Endothelial cell of umbilical vein (primary cell): Measurements from ENCODE around the gene WNT7B. TPM values are rescaled to one million over a fixed set of nuclear protein-coding genes. Genes with fewer than 3 reads are reported as not detected.

Source experiments
- BruUV-seq: library from RNA; stranded (reverse); fragments of 400-500 nt; replicated peaks from 2 replicates; lab custom pipeline; 2021; lab: Mats Ljungman, UMichigan
- CTCF ChIA-PET: fragments of 300-600, 350-600 bp; sonication (Branson Sonifier 250); formaldehyde crosslinking; loops from one replicate; lab custom pipeline; 2021; ENCODE audit warnings: antibody characterized with exemption, inconsistent platforms; lab: Charles Lee
- POLR2A ChIA-PET: fragments of 300-600, 350-600 bp; sonication (Branson Sonifier 250); formaldehyde crosslinking; loops from one replicate; lab custom pipeline; 2021; ENCODE audit warnings: antibody characterized with exemption, inconsistent platforms; lab: Charles Lee
- DNase-seq: peaks from one replicate; pipeline ENCODE4 v3.0.0-alpha.2; 2011; ENCODE audit warnings: low read depth, low spot score
- FAIRE-seq: peaks from 2 replicates; lab custom pipeline; 2011; peaks lifted over from hg19 to GRCh38; lab: Jason Lieb, UNC
- H2AFZ ChIP-seq: 2 replicates; pipeline ENCODE4 v1.6.0; 2012; ENCODE audit warnings: low read depth, low read length, control low read depth, inconsistent platforms
- H3K27ac ChIP-seq: 2 replicates; pipeline ENCODE4 v1.5.1; 2011; ENCODE audit warnings: low read depth, mild to moderate bottlenecking, control low read depth, low read length, moderate library complexity; ENCODE audit not compliant: insufficient read depth
- H3K27me3 ChIP-seq, 2 experiments: 2 replicates each; pipeline versions ENCODE4 v1.6.0 to v1.6.1; 2011; ENCODE audit warnings: low read length in 2 of 2, mixed read lengths in 1 of 2; ENCODE audit not compliant: control insufficient read depth in 2 of 2, insufficient read depth in 2 of 2
- H3K36me3 ChIP-seq, 2 experiments: 2 replicates in 1 of 2; 3 replicates in 1 of 2; pipeline ENCODE4 v1.5.1; 2011; ENCODE audit warnings: low read length in 2 of 2, mild to moderate bottlenecking in 1 of 2, moderate library complexity in 1 of 2; ENCODE audit not compliant: control insufficient read depth in 2 of 2, insufficient read depth in 2 of 2; ENCODE audit errors: extremely low read depth in 1 of 2
- H3K4me1 ChIP-seq: 3 replicates; pipeline ENCODE4 v1.5.1; 2011; ENCODE audit warnings: mild to moderate bottlenecking, low read length; ENCODE audit not compliant: control insufficient read depth, insufficient read depth; ENCODE audit errors: extremely low read depth
- H3K4me2 ChIP-seq: 2 replicates; pipeline ENCODE4 v1.6.1; 2011; ENCODE audit warnings: low read length, control low read depth, mixed read lengths; ENCODE audit not compliant: insufficient read depth
- H3K4me3 ChIP-seq, 3 experiments: fragments of 200-600 bp in 1 of 3; sonication (generic), shearing (Covaris generic) in 1 of 3; replicated peaks in 1 of 3; 2 replicates each; pipeline ENCODE4 v1.5.1; 2011 to 2016; ENCODE audit warnings: control low read depth in 3 of 3, low read length in 3 of 3, mild to moderate bottlenecking in 2 of 3, inconsistent platforms in 1 of 3, low read depth in 1 of 3, moderate library complexity in 1 of 3; ENCODE audit not compliant: insufficient read depth in 1 of 3
- H3K79me2 ChIP-seq: 2 replicates; pipeline ENCODE4 v1.6.0; 2012; ENCODE audit warnings: low read length, inconsistent platforms; ENCODE audit not compliant: control insufficient read depth, insufficient read depth
- H3K9ac ChIP-seq: replicated peaks from 2 replicates; pipeline ENCODE3; 2011; ENCODE audit warnings: low read length, control low read depth; ENCODE audit not compliant: insufficient read depth; ENCODE audit errors: extremely low read depth
- H3K9me1 ChIP-seq: replicated peaks from 3 replicates; pipeline ENCODE4 v1.6.0; 2011; ENCODE audit warnings: mild to moderate bottlenecking, low read length; ENCODE audit not compliant: control insufficient read depth, insufficient read depth; ENCODE audit errors: extremely low read depth
- H3K9me3 ChIP-seq: replicated peaks from 2 replicates; pipeline ENCODE4 v1.5.1; 2012; ENCODE audit warnings: low read length, inconsistent platforms; ENCODE audit not compliant: control insufficient read depth, insufficient read depth
- H4K20me1 ChIP-seq: replicated peaks from 2 replicates; pipeline ENCODE3; 2011; ENCODE audit warnings: mild to moderate bottlenecking, low read length; ENCODE audit not compliant: control insufficient read depth, insufficient read depth; ENCODE audit errors: extremely low read depth
- EZH2 ChIP-seq: IDR thresholded peaks from 2 replicates; pipeline ENCODE4 v1.6.1; 2012; ENCODE audit warnings: borderline replicate concordance, low read depth, mild to moderate bottlenecking, moderate library complexity, low read length, inconsistent platforms; ENCODE audit not compliant: severe bottlenecking
- FOS ChIP-seq: IDR thresholded peaks from 2 replicates; pipeline ENCODE4 v1.6.1; 2011; ENCODE audit warnings: mild to moderate bottlenecking, low read length, moderate library complexity, borderline replicate concordance; ENCODE audit not compliant: insufficient read depth
- GATA2 ChIP-seq: IDR thresholded peaks from 2 replicates; pipeline ENCODE4 v1.7.0; 2011; ENCODE audit warnings: low read depth, mild to moderate bottlenecking, moderate library complexity, mixed read lengths, low read length; ENCODE audit not compliant: insufficient read length, insufficient read depth
- JUN ChIP-seq: IDR thresholded peaks from 2 replicates; pipeline ENCODE4 v1.6.1; 2011; ENCODE audit warnings: borderline replicate concordance, low read depth; ENCODE audit not compliant: insufficient read length, insufficient read depth
- MYC ChIP-seq: IDR thresholded peaks from one replicate; pipeline ENCODE4 v1.6.1; 2011; ENCODE audit warnings: mild to moderate bottlenecking, low read depth, low read length
- POLR2A ChIP-seq: IDR thresholded peaks from 2 replicates; pipeline ENCODE4 v1.6.1; 2012; ENCODE audit warnings: low read depth, mild to moderate bottlenecking, control low read depth, low read length
- POLR2AphosphoS5 ChIP-seq: IDR thresholded peaks from 2 replicates; pipeline ENCODE4 v1.6.1; 2012; ENCODE audit warnings: low read depth, mild to moderate bottlenecking, control low read depth, low read length, moderate library complexity; ENCODE audit not compliant: insufficient read depth
- dilution Hi-C: fragments of 300-500 bp; cut with MboI; formaldehyde crosslinking; loops from one replicate; pipeline ENCODE4 v1.15.0; 2019; ENCODE audit warnings: low sequenced_read_pairs; ENCODE audit not compliant: extremely low pct_ligation_motif_present
- intact Hi-C: fragments of 100-400 bp; cut with micrococcal nuclease; formaldehyde crosslinking; loops from one replicate; pipeline ENCODE4 v1.10.0; 2022
- polyA plus RNA-seq, 4 experiments: library from polyadenylated mRNA; depleted of rRNA in 3 of 4; stranded (reverse) in 3 of 4; unstranded in 1 of 4; fragments of >200 nt; gene quantifications; 2 replicates each; pipeline versions ENCODE4 v1.2.1 to v1.2.3, GENCODE V29; 2011 to 2012; ENCODE audit warnings: missing spikeins in 1 of 4
- total RNA-seq: library from RNA; stranded (reverse); gene quantifications from 2 replicates; pipeline ENCODE4 v1.2.3, GENCODE V29; 2021
- TF ChIP-seq, protein P1 (sequence below): IDR thresholded peaks from 2 replicates; pipeline ENCODE4 v1.6.1; 2011; ENCODE audit not compliant: insufficient read depth, insufficient read length
- TF ChIP-seq, protein P2 (sequence below), 2 donors: IDR thresholded peaks; 1 replicate in 1 of 2; 2 replicates in 1 of 2; pipeline ENCODE4 v1.5.1; 2011; ENCODE audit warnings: low read length in 2 of 2, mild to moderate bottlenecking in 2 of 2, moderate library complexity in 2 of 2, control low read depth in 1 of 2, inconsistent platforms in 1 of 2, low read depth in 1 of 2; ENCODE audit not compliant: insufficient read depth in 1 of 2; ENCODE audit errors: extremely low read depth in 1 of 2

The WNT7B gene
- total and polyA plus RNA-seq, 2 donors (not counting 3 experiments of a cell fraction or from before 2014, with no cell fraction given): not detected

- peak; percentile 98 for FAIRE-seq
These were observed 20.3 kb upstream of the WNT7B start for GRCh38 chr22:45997077-45997776.

DNA sequence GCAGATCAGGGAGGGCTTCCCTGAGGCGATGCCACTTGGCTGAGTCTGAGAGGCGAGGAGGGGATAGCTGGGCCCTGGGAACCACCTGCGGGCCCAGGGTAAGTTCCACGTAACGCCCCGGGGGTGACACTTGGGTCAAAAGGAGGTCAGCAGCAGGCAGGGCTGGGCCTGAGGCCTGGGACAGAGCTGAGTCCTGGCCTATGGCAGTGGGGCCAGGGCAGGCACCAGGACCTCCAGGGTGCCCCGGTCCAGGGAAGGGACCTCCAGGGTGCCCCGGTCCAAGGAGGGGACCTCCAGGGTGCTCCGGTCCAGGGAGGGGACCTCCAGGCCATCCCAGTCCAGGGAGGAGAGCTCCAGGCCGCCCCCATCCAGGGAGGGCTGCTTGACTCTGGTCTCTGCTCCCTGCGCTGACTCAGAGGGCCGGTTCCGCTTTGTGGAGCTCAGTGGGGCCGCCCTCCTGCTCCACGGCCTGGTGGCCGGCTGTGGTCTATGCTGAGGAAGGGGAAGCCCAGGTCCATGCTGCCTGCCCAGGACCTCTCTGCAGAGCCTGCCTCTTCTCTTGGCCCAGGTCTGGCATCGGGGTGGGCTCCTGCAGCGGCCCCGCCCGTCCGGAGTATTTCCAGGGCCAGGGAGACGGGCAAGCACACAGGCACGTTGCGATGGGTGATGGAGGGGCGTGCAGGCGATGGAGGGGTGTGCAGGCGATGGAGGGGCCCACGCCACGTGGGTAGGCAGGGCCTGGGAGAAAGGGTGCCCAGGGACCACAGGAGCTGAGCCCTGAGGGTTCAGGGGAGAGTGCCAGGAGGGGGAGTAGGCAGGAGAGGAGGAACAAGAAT, 19.5 kb upstream of the WNT7B start:
- peak overlapping the region; percentile 20 for H2AFZ ChIP-seq

More at GRCh38 chr22:45997077-45997776, 20.3 kb upstream of the WNT7B start:
- ChIA-PET CTCF (interaction anchor here (0.6 to 4.9 kb wide), 18 partner anchors 10 to 419 kb away, joined by 3 to 194 read pairs (median 4); no protein-coding TSS in a partner anchor), POLR2A (interaction anchor here (0.8 to 3.0 kb wide), 5 partner anchors 10 to 150 kb away, joined by 3 to 23 read pairs (median 4); no protein-coding TSS in a partner anchor)
- Histone ChIP-seq H3K27ac (peak overlapping the region; percentile 82), H3K79me2 (no peaks in the 10 kb centered on the region), H3K9me3 (no peaks in the 10 kb centered on the region), H3K27me3 (no peaks in the 10 kb centered on the region), H2AFZ (peak overlapping the region; percentile 59), H4K20me1 (no peaks in the 10 kb centered on the region), H3K4me1 (peaks cover 31% of the 10 kb centered on the region), H3K9ac (peak overlapping the region; percentile 75), H3K9me1 (no peaks in the 10 kb centered on the region), H3K36me3 (no peaks in the 10 kb centered on the region), H3K4me2 (peak overlapping the region; percentile 53), H3K4me3 (peak overlapping the region in 1 of 3 experiments; percentile 2)
- no TSS peak for BruUV-seq
- dilution Hi-C loops: no loop called here
- intact Hi-C loops: loop anchor here (1.0 to 5.0 kb wide), 8 partner anchors 9 to 680 kb away; partner anchors contain the start of genes GTSE1 and TTC38
- peak; percentile 98 for DNase-seq
- TF ChIP-seq POLR2AphosphoS5 (peak; percentile 91), POLR2A (peak; percentile 64), JUN (no peak)
- TF ChIP-seq, protein P1, sequence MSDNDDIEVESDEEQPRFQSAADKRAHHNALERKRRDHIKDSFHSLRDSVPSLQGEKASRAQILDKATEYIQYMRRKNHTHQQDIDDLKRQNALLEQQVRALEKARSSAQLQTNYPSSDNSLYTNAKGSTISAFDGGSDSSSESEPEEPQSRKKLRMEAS: no peak

More for the DNA sequence above, 19.5 kb upstream of the WNT7B start:
- BruUV-seq: TSS peak; percentile 45
- intact Hi-C loops: loop anchor here (1.0 to 5.0 kb wide), 8 partner anchors 10 to 679 kb away; partner anchors contain the start of genes GTSE1 and TTC38
- DNase-seq (peak; percentile 77), FAIRE-seq (peak; percentile 93)
- Histone ChIP-seq H3K9ac (peak overlapping the region; percentile 28), H3K4me2 (peak overlapping the region; percentile 22), H3K79me2 (no peaks in the 10 kb centered on the region), H3K9me1 (no peaks in the 10 kb centered on the region), H3K9me3 (no peaks in the 10 kb centered on the region), H3K27me3 (no peaks in the 10 kb centered on the region), H4K20me1 (no peaks in the 10 kb centered on the region), H3K27ac (peak overlapping the region; percentile 82), H3K4me1 (peaks cover 31% of the 10 kb centered on the region), H3K36me3 (no peaks in the 10 kb centered on the region), H3K4me3 (no peak overlapping the region)
- TF ChIP-seq GATA2 (no peak), MYC (no peak), POLR2A (no peak), FOS (peak; percentile 74), EZH2 (no peak), JUN (no peak), POLR2AphosphoS5 (peak; percentile 45)
- TF ChIP-seq, protein P1: no peak
- TF ChIP-seq, protein P2, sequence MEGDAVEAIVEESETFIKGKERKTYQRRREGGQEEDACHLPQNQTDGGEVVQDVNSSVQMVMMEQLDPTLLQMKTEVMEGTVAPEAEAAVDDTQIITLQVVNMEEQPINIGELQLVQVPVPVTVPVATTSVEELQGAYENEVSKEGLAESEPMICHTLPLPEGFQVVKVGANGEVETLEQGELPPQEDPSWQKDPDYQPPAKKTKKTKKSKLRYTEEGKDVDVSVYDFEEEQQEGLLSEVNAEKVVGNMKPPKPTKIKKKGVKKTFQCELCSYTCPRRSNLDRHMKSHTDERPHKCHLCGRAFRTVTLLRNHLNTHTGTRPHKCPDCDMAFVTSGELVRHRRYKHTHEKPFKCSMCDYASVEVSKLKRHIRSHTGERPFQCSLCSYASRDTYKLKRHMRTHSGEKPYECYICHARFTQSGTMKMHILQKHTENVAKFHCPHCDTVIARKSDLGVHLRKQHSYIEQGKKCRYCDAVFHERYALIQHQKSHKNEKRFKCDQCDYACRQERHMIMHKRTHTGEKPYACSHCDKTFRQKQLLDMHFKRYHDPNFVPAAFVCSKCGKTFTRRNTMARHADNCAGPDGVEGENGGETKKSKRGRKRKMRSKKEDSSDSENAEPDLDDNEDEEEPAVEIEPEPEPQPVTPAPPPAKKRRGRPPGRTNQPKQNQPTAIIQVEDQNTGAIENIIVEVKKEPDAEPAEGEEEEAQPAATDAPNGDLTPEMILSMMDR (IDR thresholded peaks at IDR 0.05; ENCODE audit: extremely low read depth in 1 of 2, insufficient read depth in 1 of 2, low read depth in 1 of 2, low read length in 2 of 2): peak in 1 of 2 donors; percentile 17
- POLR2A ChIA-PET: interaction anchor here (0.9 to 3.0 kb wide), 4 partner anchors 10 to 120 kb away, joined by 3 to 23 read pairs (median 6); no protein-coding TSS in a partner anchor
- dilution Hi-C loops: no loop called here
- CTCF ChIA-PET: interaction anchor here (0.6 to 4.9 kb wide), 20 partner anchors 10 to 418 kb away, joined by 3 to 194 read pairs (median 5); no protein-coding TSS in a partner anchor
